SK-N-MC (cell line): Measurements from ENCODE around the gene SKIC2.
"Not testable (repeated sequence)": the region's sequence is repeated elsewhere in the genome, so short reads cannot be mapped to it uniquely, and the experiment has no call there.

Experiments
- EZH2 ChIP-seq: fragments of 200-600 bp; sonication (generic); IDR thresholded peaks from one replicate; pipeline ENCODE4 v1.6.1; 2017; ENCODE audit warnings: antibody characterized with exemption
- FOXP2 ChIP-seq: optimal IDR thresholded peaks from 2 replicates; pipeline ENCODE3; 2011; ENCODE audit warnings: mild to moderate bottlenecking, moderate library complexity; ENCODE audit not compliant: insufficient read depth; ENCODE audit errors: extremely low read length, control extremely low read depth
- POLR2AphosphoS5 ChIP-seq: IDR thresholded peaks from 2 replicates; pipeline ENCODE4 v1.6.1; 2012; ENCODE audit warnings: mild to moderate bottlenecking, low read depth, low read length, borderline replicate concordance

DNA sequence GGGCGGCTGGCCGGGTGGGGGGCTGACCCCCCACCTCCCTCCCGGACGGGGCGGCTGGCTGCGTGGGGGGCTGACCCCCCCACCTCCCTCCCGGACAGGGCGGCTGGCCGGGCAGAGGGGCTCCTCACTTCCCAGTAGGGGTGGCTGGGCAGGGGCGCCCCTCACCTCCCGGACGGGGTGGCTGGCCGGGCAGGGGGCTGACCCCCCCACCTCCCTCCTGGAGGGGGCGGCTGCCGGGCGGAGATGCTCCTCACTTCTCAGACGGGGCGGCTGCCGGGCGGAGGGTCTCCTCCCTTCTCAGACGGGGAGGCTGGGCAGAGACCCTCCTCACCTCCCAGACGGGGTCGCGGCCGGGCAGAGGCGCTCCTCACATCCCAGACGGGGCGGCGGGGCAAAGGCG lies 17.1 kb downstream of the SKIC2 start:
- not testable (repeated sequence) for TF ChIP-seq EZH2, POLR2AphosphoS5, FOXP2
